Aorta (tissue), 5 donors: ENCODE measurements around the gene FTO. TPM values are rescaled to one million over a fixed set of nuclear protein-coding genes. Genes with fewer than 3 reads are reported as not detected.

Experiments used
- ATAC-seq: fragments of 200-7000 bp; cut with Tn5 transposase; one replicate; pipeline ENCODE4 v1.9.1; 2022; ENCODE audit warnings: moderate library complexity; ENCODE audit not compliant: low FRiP score
- DNase-seq, 2 donors: peaks; one replicate each; pipeline ENCODE4 v3.0.0-alpha.2; 2020
- H3K27ac ChIP-seq, 2 donors: one replicate each; pipeline ENCODE4 v1.5.1; 2013; ENCODE audit warnings: low read length in 2 of 2, mild to moderate bottlenecking in 2 of 2, moderate library complexity in 2 of 2, control low read depth in 1 of 2, inconsistent platforms in 1 of 2, low read depth in 1 of 2
- H3K27me3 ChIP-seq, 2 donors: one replicate each; pipeline ENCODE4 v1.6.1; 2013; ENCODE audit warnings: control low read depth in 1 of 2, low read length in 1 of 2, mild to moderate bottlenecking in 1 of 2, moderate library complexity in 1 of 2; ENCODE audit not compliant: insufficient read depth in 2 of 2, control insufficient read depth in 1 of 2
- H3K36me3 ChIP-seq, 2 donors: one replicate each; pipeline ENCODE4 v1.6.1; 2013; ENCODE audit warnings: control low read depth in 1 of 2, low read length in 1 of 2, mild to moderate bottlenecking in 1 of 2; ENCODE audit not compliant: insufficient read depth in 2 of 2, control insufficient read depth in 1 of 2
- H3K4me1 ChIP-seq, 2 donors: one replicate each; pipeline ENCODE4 v1.6.1; 2013; ENCODE audit warnings: low read length in 2 of 2, control low read depth in 1 of 2, mild to moderate bottlenecking in 1 of 2, moderate library complexity in 1 of 2; ENCODE audit not compliant: insufficient read depth in 2 of 2, control insufficient read depth in 1 of 2
- H3K4me3 ChIP-seq, 2 donors: one replicate each; pipeline ENCODE4 v1.5.1; 2013; ENCODE audit warnings: low read length in 2 of 2, control low read depth in 1 of 2, mild to moderate bottlenecking in 1 of 2
- H3K9me3 ChIP-seq: one replicate; pipeline ENCODE4 v1.6.1; 2013; ENCODE audit warnings: mild to moderate bottlenecking, low read length; ENCODE audit not compliant: control insufficient read depth
- WGBS, 2 donors: extraction: QIAGEN DNeasy Blood & Tissue Kit; methylation state at CpG; one replicate each; pipeline ENCODE4 v1.1.7; 2013; 5-methylcytosine and 5-hydroxymethylcytosine counted together
- intact Hi-C, 2 donors: fragments of 100-400 bp; cut with DNase I; formaldehyde crosslinking; loops; one replicate each; pipeline versions ENCODE4 v1.14.2 to v1.15.0; 2022
- polyA plus RNA-seq, 2 donors: library from polyadenylated mRNA; stranded (reverse); fragments of 200-250 nt; gene quantifications; one replicate each; pipeline ENCODE4 v1.2.3, GENCODE V29; 2013
- total RNA-seq, 2 donors: library from RNA; stranded (reverse); fragmentation: NEBNext Ultra II Directional; extraction: Animal tissue kit (Norgen Biotek cat#: 25700); gene quantifications; one replicate each; pipeline ENCODE4 v1.2.1, GENCODE V29; 2021
- donor health status: healthy with polysubstance abuse.
- donor health status: Bipolar disorder and iron deficiency.
- donor health status: DM: no; HTN: no; CAD: no.
- donor health status: DM: no; HTN: no; CAD: no.
- donor health status: DM: yes; HTN: yes; CAD: no.

FTO gene
- total and polyA plus RNA-seq, 4 donors, result 17.9 to 97.7 (median 55.6) TPM

DNA sequence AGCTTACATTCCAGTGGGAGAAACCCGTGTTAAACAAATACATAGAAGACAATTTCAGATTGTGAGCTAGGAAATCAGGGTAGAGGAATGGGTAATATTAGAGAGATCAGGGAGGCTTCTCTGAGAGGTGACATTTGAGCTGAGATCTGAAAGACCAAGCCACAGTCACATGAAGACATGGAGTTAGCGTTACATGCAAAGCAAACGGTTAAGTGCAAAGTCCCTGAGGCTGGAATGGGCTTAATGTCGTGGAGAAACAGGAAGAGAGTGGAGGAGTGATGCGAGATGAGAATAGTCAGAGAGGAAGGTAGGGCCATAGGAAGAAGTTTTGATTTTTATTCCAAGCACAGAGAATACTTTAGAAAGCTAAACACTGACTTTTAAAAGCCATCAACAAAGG lies 336.5 kb downstream of the FTO start:
- no peaks in the 10 kb centered on the region for H3K27me3 ChIP-seq
- H3K9me3 ChIP-seq, result no peaks in the 10 kb centered on the region
- no peaks in the 10 kb centered on the region for H3K36me3 ChIP-seq
- no peaks in the 10 kb centered on the region for H3K4me1 ChIP-seq
- no peak overlapping the region for H3K4me3 ChIP-seq
- no peak for ATAC-seq
- intact Hi-C loops, result no loop called here
- no peak overlapping the region for H3K27ac ChIP-seq
- no peak for DNase-seq
- WGBS, 2 donors, result 78 to 89% methylated on average over 5 of the region's 5 CpGs

DNA sequence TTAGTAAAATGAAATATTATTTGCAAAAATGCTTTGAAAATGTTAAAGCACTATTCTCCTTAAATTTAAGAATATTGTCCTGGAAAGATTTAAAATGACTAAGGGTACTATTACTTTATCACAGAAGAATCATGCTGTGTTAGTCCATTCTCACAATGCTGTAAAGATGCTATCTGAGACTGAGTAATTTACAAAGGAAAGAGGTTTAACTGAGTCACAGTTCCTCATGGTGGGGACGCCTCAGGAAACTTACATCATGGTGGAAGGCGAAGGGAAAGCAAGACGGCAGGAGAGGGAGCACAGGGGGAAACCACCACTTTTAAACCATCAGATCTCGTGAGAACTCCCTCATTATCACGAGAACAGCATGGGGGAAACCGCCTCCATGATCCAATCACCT lies 337.0 kb downstream of the FTO start:
- H3K27ac ChIP-seq, result no peak overlapping the region
- H3K36me3 ChIP-seq, result no peaks in the 10 kb centered on the region
- no peak overlapping the region for H3K4me3 ChIP-seq
- DNase-seq (no peak), ATAC-seq (no peak)
- no peaks in the 10 kb centered on the region for H3K9me3 ChIP-seq
- no peaks in the 10 kb centered on the region for H3K27me3 ChIP-seq
- intact Hi-C loops, result no loop called here
- WGBS, 2 donors, result 80 to 97% methylated on average over 6 of the region's 6 CpGs
- H3K4me1 ChIP-seq, result no peaks in the 10 kb centered on the region

DNA sequence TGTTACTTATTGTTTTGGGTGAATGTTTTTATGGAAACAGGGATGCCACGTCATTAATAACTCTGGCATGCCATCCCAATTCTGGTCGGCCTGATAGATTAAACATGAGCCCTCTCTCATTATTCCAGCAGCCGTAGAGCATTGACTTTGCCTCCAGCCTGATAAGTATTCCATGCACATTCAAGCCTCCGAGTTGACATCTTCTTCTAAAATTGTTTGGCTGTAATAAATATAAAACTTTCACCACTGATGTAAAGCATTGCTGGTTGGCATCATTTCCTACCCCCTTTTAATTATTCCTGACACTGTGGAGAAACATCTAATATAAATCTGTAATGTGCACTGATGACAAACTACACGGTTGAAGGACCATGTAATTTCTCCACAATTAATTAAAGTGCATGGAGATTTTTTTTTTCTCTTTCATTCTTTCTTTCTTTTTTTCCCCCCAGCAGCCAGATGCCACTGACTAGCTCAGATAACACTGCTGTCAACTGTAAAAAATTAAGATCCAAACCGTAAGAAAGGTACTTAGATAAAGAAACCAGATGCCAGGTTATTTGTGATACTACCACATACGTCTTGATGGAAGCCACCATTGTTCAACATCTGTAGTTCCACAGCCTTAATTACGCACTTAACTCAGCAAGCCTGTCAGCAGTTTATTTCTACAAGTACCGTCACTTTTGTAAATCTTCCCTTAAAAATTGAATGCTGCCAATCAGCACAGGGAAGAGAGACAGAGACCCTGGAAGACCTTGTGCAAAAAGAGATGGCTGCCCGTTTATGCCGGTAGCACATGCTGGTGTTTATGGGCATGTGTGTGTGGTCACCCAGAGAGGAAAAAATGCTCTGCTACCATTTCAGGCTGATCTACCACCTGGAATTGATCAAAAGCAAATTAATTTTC lies 344.9 kb downstream of the FTO start:
- DNase-seq, result no peak
- Histone ChIP-seq H3K27ac (no peak overlapping the region), H3K27me3 (no peaks in the 10 kb centered on the region), H3K36me3 (no peaks in the 10 kb centered on the region), H3K4me1 (no peaks in the 10 kb centered on the region), H3K4me3 (no peak overlapping the region), H3K9me3 (no peaks in the 10 kb centered on the region)
- no peak for ATAC-seq
- WGBS, 2 donors, result 79 to 83% methylated on average over 11 of the region's 11 CpGs
- intact Hi-C loops, result no loop called here

DNA sequence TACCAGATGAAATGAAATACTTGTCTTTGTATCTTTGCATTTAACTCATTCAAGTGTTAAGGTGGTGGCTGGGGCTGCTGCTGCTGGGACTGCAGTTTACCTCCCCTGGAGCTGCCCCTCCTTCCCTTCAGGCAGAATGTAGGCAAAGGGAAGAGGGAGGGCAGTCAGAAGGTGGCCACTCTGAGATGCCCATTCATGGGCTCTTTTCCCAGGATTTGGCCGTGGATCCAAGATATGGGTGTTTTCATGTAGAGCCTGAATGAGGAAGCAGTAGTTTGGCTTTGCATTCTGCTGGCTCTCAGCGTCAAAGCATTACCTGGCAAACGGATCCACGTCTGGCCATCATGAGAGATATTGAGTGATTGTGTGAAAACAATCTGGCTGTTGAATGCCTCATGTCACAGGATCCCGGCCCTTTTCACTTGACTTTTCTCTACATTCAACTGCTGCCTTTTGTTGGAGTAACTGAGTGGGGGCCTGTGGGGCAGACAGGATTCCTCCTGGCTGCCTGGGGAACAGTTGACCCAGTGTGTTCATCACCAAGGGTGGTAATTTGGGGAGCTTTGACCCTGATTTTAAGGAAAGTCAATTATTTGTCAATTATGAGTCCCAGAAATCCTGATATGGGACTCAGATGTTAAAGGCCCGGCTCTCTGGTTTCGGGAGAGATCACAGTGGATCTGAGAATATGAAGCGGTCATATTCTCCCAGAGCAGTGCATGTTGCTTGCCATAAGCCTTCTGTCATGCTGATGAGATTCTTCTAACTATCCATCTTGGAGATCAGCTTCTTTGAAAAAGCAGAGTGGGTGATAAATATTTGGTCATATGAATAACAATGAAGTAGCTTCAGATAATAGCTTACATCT lies 345.9 kb downstream of the FTO start:
- DNase-seq (no peak), ATAC-seq (no peak)
- peaks cover 0 to 2% of the 10 kb centered on the region in 2 donors for H3K36me3 ChIP-seq
- H3K27me3 ChIP-seq, result no peaks in the 10 kb centered on the region
- intact Hi-C loops, result no loop called here
- no peaks in the 10 kb centered on the region for H3K4me1 ChIP-seq
- WGBS, 2 donors, result 68 to 69% methylated on average over 8 of the region's 8 CpGs
- no peak overlapping the region for H3K4me3 ChIP-seq
- no peaks in the 10 kb centered on the region for H3K9me3 ChIP-seq
- H3K27ac ChIP-seq, result no peak overlapping the region

DNA sequence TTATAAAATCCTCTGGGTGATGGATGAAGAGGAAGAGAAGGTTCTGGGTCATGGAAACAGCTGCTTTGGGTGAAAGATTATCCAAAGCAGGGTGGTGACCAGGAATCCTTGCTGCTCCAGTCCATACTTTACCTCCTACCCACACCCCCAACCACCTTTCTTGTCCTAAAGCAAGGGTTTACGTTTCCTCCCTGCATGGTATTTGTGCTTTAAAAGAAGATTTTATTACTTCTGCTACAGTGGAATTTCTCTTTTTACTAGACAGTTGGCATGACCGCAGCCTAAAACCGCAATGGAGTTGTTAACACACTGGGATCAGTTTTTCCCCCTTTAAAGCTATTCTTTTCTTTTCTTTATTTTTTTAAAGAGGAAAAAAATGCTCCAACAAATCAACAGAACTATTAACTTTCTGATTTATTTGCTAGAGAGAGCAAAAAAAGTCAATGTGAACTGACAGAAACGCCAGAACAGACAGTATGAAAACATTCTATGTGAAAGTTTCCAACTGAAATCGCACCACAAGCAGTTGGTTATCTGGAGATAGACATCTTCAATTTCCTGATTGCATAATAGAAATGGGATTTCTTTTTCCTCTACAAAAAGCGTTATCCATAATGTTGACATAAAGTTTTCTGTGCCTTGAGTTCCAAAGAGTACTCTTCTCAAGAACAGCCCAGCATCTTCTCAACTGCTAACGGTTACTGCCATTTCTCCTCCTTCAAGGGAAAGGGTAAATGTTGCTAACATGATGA lies 346.7 kb downstream of the FTO start:
- intact Hi-C loops, result no loop called here
- WGBS, 2 donors, result 58 to 64% methylated on average over 7 of the region's 7 CpGs
- ATAC-seq (no peak), DNase-seq (no peak)
- Histone ChIP-seq H3K4me1 (no peaks in the 10 kb centered on the region), H3K27ac (no peak overlapping the region), H3K4me3 (no peak overlapping the region), H3K27me3 (no peaks in the 10 kb centered on the region), H3K36me3 (peaks cover 0 to 2% of the 10 kb centered on the region in 2 donors), H3K9me3 (no peaks in the 10 kb centered on the region)

DNA sequence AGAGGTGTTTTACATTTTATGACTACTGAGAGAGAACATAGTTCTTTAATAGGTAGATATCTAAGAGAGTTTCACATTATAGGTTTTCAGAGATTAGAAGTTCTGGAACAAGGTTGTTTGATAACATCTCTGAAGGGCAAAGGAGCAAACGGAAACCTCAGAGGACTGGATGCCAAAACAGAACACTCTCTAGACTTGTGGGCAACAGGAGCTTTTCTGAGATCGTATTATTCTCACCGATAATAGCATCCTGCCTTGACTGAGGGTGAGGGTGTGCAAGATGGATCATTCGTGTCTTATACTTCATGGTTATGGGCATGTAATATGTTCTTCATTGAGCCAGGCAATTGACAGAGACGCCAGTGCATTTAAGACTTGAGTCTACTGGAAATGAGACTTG lies 347.9 kb downstream of the FTO start:
- no peaks in the 10 kb centered on the region for H3K4me1 ChIP-seq
- no peak for ATAC-seq
- H3K4me3 ChIP-seq, result no peak overlapping the region
- H3K27me3 ChIP-seq, result no peaks in the 10 kb centered on the region
- intact Hi-C loops, result no loop called here
- no peak for DNase-seq
- no peaks in the 10 kb centered on the region for H3K9me3 ChIP-seq
- WGBS, 2 donors, result 92 to 93% methylated on average over 5 of the region's 5 CpGs
- peaks cover 0 to 2% of the 10 kb centered on the region in 2 donors for H3K36me3 ChIP-seq
- H3K27ac ChIP-seq, result no peak overlapping the region

DNA sequence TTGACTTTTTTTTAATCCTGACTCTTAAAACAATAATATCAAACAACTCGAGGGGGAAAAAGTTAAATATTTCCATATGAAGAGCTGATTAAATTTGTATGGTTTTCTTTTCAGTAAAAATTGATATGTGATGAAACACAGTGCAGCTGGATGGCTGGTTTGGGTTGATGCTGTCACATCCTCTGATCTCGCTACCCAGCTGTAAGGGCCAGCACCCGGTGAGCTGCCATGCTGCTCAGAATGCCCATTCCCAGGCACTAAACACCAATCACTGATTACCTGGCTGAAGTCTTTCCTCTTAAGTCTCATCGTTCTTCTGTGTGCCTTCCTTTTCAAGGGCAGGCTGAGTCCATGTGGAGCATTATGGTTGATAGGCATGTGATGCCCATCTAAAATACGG lies 348.3 kb downstream of the FTO start:
- Histone ChIP-seq H3K4me1 (no peaks in the 10 kb centered on the region), H3K27me3 (no peaks in the 10 kb centered on the region), H3K4me3 (no peak overlapping the region), H3K9me3 (no peaks in the 10 kb centered on the region), H3K27ac (no peak overlapping the region), H3K36me3 (peaks cover 0 to 2% of the 10 kb centered on the region in 2 donors)
- no peak for DNase-seq
- WGBS, 2 donors, result 81 to 92% methylated on average over 5 of the region's 5 CpGs
- intact Hi-C loops, result no loop called here
- no peak for ATAC-seq

DNA sequence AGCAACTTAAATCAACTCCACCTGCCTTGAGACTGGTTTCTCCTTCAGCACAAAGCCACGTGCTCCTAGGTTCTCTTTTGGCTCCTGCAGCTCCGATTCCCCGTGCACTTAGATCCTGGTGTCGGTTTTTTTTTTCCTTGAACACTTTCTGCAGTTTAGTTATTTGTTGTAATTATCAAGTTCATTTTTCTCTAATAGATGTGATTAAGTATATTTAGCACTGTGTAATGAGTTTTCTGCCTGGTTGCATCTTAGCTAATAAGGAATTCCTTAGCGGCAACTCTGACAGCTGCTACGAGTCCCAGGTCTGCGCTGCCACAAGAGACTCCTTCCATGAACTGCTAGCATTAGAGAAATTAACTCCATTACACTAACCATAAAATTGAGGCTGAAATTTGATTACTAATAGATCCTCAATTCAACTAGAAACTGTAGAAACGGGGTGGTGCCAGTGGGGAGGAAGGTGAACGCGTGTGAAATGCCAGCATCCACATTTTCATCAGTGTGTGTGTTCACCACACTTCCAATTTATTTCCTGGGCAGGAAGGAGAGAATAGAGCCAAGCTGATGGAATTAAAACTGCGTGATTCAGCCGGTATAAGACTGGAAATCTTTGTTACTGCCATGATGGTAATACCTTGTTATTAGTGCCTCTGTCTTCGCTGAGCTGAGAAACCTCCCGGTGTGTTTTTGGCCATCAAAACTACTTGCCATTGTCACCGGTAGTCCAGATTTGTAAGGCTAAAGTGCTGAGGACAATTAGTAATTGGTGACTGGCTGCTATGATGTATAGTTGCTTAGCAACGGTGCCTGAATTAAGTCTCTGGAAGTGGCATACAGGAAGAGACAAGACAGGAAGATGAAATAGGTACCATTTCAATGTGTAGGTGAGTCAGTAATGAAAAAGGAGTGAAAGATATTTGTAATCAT lies 350.2 kb downstream of the FTO start:
- no peak for DNase-seq
- Histone ChIP-seq H3K9me3 (no peaks in the 10 kb centered on the region), H3K27me3 (no peaks in the 10 kb centered on the region), H3K4me1 (no peaks in the 10 kb centered on the region), H3K36me3 (peaks cover 0 to 2% of the 10 kb centered on the region in 2 donors), H3K4me3 (no peak overlapping the region), H3K27ac (no peak overlapping the region)
- intact Hi-C loops, result no loop called here
- no peak for ATAC-seq
- WGBS, 2 donors, result 92% methylated on average over 16 of the region's 16 CpGs
